Mucosa of descending colon (tissue), 3 donors: ENCODE results near the gene GDE1. TPM values are rescaled to one million over a fixed set of nuclear protein-coding genes. Genes with fewer than 3 reads are reported as not detected.

Source experiments
- ATAC-seq: fragments of 200-7000 bp; cut with Tn5 transposase; one replicate; pipeline ENCODE4 v1.9.1; 2020; ENCODE audit warnings: mild to moderate bottlenecking, moderate library complexity
- DNase-seq, 3 donors: peaks; one replicate each; pipeline ENCODE4 v3.0.0-alpha.2; 2020
- H3K36me3 ChIP-seq: fragments of 200-600 bp; one replicate; pipeline ENCODE4 v1.8.0; 2021; ENCODE audit warnings: low read depth, mild to moderate bottlenecking
- H3K4me1 ChIP-seq: fragments of 200-600 bp; one replicate; pipeline ENCODE4 v1.8.0; 2021; ENCODE audit warnings: low read depth, mild to moderate bottlenecking
- H3K4me3 ChIP-seq: fragments of 200-600 bp; one replicate; pipeline ENCODE4 v1.8.0; 2021; ENCODE audit warnings: mild to moderate bottlenecking
- H3K9me3 ChIP-seq: fragments of 200-600 bp; one replicate; pipeline ENCODE4 v1.8.0; 2021; ENCODE audit warnings: mild to moderate bottlenecking
- intact Hi-C, 2 donors: fragments of 100-400 bp; cut with DNase I in 1 of 2; cut with micrococcal nuclease in 1 of 2; formaldehyde crosslinking; loops; one replicate each; pipeline versions ENCODE4 v1.11.0 to v1.11.1; 2022; cut with DNase I, micrococcal nuclease
- total RNA-seq, 3 donors: library from RNA; stranded (reverse); fragmentation: NEBNext Ultra II Directional in 2 of 3; extraction: Animal tissue kit (Norgen Biotek cat#: 25700) in 2 of 3; gene quantifications; one replicate each; pipeline versions ENCODE4 v1.2.1 to v1.2.4, GENCODE V29; 2021 to 2023
- TF ChIP-seq, protein P1 (sequence below): fragments of 200-600 bp; IDR thresholded peaks from one replicate; pipeline ENCODE4 v1.8.0; 2022; ENCODE audit warnings: antibody characterized with exemption, mild to moderate bottlenecking
- donor health status: DM: no; HTN: no; CAD: no; lungs with moderate emphysema.
- donor health status: DM: no; HTN: no; CAD: no.
- donor health status: DM: no; HTN: yes; CAD: no.

Gene GDE1
- total RNA-seq, 3 donors from 2014 or later: 90.5 to 125 (median 106) TPM

GRCh38 chr16:19458722-19459379 lies 63.0 kb downstream of the GDE1 start:
- H3K4me3 ChIP-seq: no peak overlapping the region
- TF ChIP-seq, protein P1, sequence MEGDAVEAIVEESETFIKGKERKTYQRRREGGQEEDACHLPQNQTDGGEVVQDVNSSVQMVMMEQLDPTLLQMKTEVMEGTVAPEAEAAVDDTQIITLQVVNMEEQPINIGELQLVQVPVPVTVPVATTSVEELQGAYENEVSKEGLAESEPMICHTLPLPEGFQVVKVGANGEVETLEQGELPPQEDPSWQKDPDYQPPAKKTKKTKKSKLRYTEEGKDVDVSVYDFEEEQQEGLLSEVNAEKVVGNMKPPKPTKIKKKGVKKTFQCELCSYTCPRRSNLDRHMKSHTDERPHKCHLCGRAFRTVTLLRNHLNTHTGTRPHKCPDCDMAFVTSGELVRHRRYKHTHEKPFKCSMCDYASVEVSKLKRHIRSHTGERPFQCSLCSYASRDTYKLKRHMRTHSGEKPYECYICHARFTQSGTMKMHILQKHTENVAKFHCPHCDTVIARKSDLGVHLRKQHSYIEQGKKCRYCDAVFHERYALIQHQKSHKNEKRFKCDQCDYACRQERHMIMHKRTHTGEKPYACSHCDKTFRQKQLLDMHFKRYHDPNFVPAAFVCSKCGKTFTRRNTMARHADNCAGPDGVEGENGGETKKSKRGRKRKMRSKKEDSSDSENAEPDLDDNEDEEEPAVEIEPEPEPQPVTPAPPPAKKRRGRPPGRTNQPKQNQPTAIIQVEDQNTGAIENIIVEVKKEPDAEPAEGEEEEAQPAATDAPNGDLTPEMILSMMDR: no peak
- no peak for ATAC-seq
- intact Hi-C loops: no loop called here
- peaks cover 3% of the 10 kb centered on the region for H3K4me1 ChIP-seq
- DNase-seq: no peak
- H3K9me3 ChIP-seq: no peaks in the 10 kb centered on the region
- H3K36me3 ChIP-seq: no peaks in the 10 kb centered on the region

Other genes starting within 250 kb of the GDE1 start
- not detected for gene CLEC19A, start 236.4 kb downstream of the GDE1 start, total RNA-seq
- 100 to 1,000 TPM in 2 of 3 donors, 10 to 100 TPM in 1; 73.4 to 147 (median 122) TPM for gene TMC5, start 104.2 kb downstream of the GDE1 start, total RNA-seq
- gene CCP110, start 1.8 kb upstream of the GDE1 start, total RNA-seq: 10 to 100 TPM in 1 of 3 donors, 1 to 10 TPM in 2; 9.0 to 22.5 (median 9.6) TPM
- gene VPS35L, start 33.6 kb upstream of the GDE1 start, total RNA-seq: 10 to 100 TPM; 47.2 to 61.7 (median 61.4) TPM
- 10 to 100 TPM; 13.1 to 23.5 (median 20.7) TPM for gene KNOP1, start 196.1 kb upstream of the GDE1 start, total RNA-seq
- 10 to 100 TPM in 2 of 3 donors, 1 to 10 TPM in 1; 9.1 to 14.0 (median 12.0) TPM for gene IQCK, start 196.2 kb upstream of the GDE1 start, total RNA-seq